HG02759 (cell line): Measurements from ENCODE around the gene ANKRD35.
A peak's percentile ranks its signal among the peaks of the same experiment; 100 is the strongest.
"Not testable (repeated sequence)": the region's sequence is repeated elsewhere in the genome, so short reads cannot be mapped to it uniquely, and the experiment has no call there.

ENCODE experiments used
- ATAC-seq: cut with Tn5 transposase; IDR thresholded peaks from one replicate; pipeline ENCODE4 v1.9.1; 2021; ENCODE audit warnings: mild to moderate bottlenecking, moderate library complexity; ENCODE audit not compliant: unreplicated experiment

The ANKRD35 gene

DNA sequence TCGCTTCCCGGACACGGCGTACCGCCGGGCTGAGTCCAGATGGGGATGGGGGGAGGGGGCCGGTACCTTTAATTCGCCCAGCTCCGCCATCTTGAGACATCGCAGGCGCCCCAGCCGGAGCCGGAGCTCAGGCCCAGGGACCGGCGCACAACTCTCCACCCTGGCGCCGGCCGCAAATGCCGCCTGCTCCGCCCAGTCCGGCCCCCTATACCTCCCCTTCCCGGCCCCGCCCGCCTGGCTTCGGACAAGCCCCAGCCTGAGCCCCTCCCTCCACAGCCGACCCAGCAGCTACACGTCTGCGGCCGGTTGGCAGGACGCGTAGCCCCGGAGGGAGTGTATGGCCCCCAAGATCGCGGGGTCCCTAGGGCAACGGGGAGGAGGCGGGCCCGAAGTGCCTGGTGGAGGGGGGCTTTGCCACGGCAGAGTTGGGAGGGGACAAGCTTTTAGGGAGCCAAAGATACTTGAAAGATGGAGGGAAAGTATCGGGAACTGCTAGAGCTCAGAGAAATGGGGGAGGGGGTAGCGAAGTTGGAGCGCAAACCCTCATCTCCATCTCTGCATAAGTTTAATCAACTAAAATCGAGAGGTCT is 26.7 kb downstream of the ANKRD35 start, which contains the start of gene PIAS3:
Gene PIAS3, minus strand, starts transcription at position 181 of the 590 bp plus-strand sequence. Its CDS starts 91 bp downstream, at position 90.
- ATAC-seq, result peak; percentile 90

GRCh38 chr1:145858238-145858900 is 27.3 kb downstream of the ANKRD35 start:
- ATAC-seq, result peak; percentile 18

GRCh38 chr1:145857170-145857569 is 28.5 kb downstream of the ANKRD35 start:
- ATAC-seq, result no peak

GRCh38 chr1:145855426-145855948 is 30.2 kb downstream of the ANKRD35 start:
- ATAC-seq, result no peak

GRCh38 chr1:145849356-145850160 is 36.1 kb downstream of the ANKRD35 start:
- no peak for ATAC-seq

DNA sequence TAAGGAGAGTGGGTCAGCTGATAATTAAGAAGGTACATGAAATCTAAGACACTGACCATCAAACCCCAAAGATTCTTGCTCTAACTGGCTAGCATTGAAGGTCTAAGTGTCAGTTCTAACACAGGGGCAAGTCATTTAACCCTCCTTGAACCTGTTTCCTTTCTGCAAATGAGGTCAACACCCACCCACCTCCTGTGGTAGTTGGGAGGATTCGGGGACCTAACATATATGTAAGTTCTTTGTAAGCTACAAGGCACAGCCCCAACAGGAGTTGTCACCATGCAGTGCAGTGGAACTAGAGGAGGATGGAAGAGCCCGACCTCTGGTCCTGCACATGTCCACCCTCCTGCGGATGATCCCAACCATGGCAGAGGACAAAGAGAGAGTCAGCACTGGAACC is 37.8 kb downstream of the ANKRD35 start:
- ATAC-seq, result no peak

DNA sequence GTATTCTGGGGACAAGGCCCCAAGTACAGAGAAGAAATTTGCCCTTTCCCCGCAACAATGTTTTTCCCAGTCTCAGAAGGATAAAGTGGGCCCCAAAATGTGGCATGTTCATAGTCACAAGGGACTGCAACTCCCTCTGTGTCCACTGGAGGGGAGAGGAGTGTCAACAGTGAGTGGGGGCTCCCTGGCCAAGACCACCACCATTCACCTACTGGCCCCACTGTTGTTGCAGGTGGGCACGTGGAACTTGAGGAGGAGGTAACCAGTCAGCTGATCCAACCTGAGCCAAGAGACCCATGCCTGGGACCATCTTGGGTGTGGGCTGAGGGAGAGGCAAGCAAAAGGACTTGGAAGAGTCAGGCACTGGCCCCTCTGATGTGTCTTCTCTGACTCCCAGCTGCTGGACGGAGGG is 39.5 kb downstream of the ANKRD35 start:
- ATAC-seq, result no peak

GRCh38 chr1:145845514-145846161 is 40.0 kb downstream of the ANKRD35 start, which contains the start of gene NUDT17:
TSS of gene NUDT17 (plus strand) at chr1:145845630. CDS start at chr1:145845641, 11 bp downstream.
- peak; percentile 75 for ATAC-seq

DNA sequence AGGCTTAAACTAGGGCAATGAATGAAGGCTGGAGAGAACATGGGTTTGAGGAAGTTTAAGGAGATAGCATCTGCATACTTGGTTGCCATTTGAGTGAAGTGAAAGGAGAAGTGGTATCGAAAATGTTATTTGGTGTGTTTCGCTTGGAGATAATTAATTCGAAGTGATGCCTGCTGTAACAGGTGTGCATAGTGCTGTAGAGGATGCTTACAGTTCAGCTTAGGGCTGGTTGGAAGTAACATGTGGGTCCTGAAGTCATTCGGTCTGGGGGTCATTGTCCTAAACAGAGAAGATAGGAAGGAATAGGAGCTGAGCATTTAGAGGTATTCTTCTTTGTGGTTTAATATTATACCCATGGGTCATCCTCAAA is 40.5 kb downstream of the ANKRD35 start:
- ATAC-seq, result peak; percentile 68

DNA sequence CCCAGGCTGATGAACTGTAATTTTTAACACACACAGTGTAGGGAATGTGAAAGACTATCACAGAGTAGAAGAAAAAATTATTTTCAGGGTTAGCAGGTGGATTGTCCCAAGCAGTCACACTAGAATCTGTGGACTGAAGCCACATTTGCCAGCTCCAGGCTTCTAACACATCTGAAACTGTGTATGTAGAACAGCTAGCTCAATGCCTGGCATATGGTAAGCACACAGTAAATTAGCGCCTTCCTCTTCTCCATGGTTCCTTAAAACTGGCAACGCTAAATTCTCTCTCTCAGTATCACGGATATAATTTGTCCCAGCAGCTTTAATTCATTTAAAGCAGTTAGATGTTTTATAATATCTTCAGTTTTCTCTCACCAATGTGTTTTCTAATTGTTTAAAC is 42.6 kb downstream of the ANKRD35 start:
- ATAC-seq, result no peak

DNA sequence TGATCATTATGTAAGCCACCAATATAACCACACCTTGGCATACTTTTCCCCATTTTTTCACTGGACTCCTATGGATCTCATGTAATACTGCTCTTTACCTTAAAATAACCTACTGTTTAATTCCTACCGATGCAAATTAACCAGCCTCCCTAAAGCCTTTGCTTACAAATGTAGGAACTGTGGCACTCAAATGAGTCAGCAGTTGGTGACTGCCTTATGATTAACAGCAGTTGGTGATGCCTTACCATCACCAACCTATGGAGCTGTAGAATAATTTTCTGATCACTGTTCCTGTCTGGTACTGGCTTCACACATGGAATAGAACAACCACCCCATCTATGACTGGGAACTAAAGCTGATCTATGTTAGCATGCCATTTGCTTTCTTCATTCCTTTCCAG is 48.0 kb downstream of the ANKRD35 start:
- ATAC-seq, result no peak

- ATAC-seq, result not testable (repeated sequence)
Measured at GRCh38 chr1:145830810-145831209, 54.9 kb downstream of the ANKRD35 start.

DNA sequence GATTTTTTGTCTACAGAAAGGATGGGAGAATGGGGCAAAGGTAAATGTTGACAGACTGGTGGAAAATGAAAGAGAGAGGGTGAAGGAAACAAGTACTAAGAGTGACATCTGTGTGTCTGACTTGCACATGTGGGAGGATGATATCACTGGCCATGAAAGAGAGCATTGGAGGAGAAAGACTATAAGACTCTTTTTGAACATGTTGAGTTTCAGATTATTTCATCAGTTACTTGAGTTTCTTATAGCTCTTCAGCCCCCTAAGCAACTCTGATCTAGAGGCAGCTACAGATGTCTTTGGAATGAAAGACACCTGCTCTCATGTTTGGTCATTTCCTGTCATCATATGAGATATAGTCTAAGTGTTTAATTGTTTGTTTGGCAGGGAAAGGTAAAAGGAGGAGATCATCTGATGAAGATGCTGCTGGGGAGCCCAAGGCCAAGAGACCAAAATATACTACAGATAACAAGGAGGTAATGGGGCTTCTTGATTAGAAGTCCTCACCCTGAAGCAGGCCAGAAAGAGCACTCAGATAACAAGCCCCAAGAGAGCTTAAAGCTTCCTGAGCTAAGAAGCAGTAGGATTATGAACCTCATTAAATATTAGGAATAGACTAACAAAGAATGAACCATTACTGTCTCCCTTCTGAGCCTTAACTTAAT is 57.2 kb downstream of the ANKRD35 start:
- ATAC-seq, result no peak

GRCh38 chr1:145827966-145828365 is 57.7 kb downstream of the ANKRD35 start:
- no peak for ATAC-seq

GRCh38 chr1:145826030-145826429 is 59.6 kb downstream of the ANKRD35 start:
- no peak for ATAC-seq

- ATAC-seq, result no peak
Measured at GRCh38 chr1:145824499-145824842, 61.2 kb downstream of the ANKRD35 start.

- ATAC-seq, result peak; percentile 94
Measured at GRCh38 chr1:145823565-145824498, 61.8 kb downstream of the ANKRD35 start, which contains the start of the genes POLR3C and RNF115. TSS of gene POLR3C (plus strand) at chr1:145824200. CDS start at chr1:145825777, 1,577 bp downstream. TSS of gene RNF115 (minus strand) at chr1:145824095. CDS start at chr1:145823873, 222 bp downstream.

DNA sequence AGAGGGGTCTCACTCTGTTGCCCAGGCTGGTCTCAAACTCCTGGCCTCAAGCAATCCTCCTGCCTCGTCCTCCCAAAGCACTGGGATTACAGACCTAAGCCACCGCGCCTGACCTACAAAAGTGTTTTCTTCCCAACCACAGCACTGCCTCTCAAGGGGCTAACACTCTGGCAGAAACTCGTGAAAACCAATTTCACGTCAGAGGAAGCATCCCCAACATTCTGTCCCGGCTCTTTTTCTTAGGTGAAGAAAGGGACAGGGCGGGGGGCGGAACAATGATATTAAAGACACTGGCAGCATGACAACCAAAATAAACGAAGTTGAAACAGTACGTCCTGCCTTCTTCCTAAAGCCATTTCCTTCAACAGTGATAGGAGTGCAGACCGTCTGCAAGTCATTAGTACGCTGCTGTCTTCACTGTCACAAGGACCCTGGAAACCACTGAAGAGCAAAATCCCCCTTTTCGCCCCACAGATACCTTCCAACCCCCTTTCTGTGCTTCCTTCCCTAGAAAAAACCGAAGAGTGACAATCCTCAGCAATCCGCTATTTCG is 62.8 kb downstream of the ANKRD35 start:
- not testable (repeated sequence) for ATAC-seq

GRCh38 chr1:145818095-145818494 is 67.6 kb downstream of the ANKRD35 start:
- not testable (repeated sequence) for ATAC-seq
